ENCODE results near the gene RNF19B.

Gene RNF19B

DNA sequence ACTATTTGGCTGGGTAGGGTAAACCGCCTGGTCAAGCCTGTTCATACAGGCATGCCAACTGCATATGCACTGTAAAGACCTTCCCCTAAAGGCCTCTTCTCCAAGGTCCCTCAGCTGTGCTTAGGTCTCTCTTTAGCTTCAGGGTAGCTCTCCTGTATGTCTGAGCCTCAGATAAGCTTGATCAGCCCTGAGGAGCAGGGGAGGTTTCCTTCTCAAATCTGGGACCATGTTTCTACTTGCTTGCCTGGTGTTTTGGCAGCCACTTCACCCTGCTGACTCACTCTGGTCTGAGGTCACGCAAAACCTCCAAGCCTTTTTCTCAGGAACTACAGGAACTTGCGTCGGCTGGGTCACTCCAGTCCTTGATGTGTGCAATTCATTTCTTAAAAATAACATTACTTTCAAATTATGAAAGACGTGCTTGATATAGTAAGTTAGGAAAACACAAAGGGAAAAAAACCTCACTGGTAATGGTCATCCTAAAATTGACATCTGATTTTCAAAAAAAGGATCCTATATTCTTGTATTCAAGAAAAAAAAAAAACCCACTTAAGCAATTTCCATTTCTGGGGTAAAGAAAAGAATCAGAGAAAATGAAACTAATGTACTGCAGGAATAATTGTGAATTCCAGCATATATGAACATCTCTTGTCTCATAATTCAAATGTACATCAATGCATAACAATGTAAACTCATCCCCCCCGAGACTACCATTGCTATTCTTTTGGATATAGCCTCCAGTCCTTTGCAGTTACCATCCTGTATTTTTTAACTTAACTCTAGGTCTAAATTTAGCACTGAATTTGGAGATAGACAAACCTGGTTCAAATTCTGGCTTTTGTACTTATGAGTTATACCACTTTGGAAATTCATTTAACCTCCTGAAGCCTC, 24.8 kb upstream of the RNF19B start:
- Histone ChIP-seq H3K27ac (no peak overlapping the region), H3K36me3 (ENCODE audit: insufficient read depth, low read length) (no peaks in the 10 kb centered on the region), H3K4me3 (no peak overlapping the region), H3K9ac (ENCODE audit: insufficient read length) (no peak overlapping the region), H3K9me3 (ENCODE audit: low read depth, low read length) (no peaks in the 10 kb centered on the region)
- TF ChIP-seq POLR2AphosphoS5 (IDR thresholded peaks at IDR 0.05; ENCODE audit: borderline replicate concordance, low read depth, low read length): no peak
- TF ChIP-seq FOXP2 (optimal IDR thresholded peaks at IDR 0.05; ENCODE audit: control extremely low read depth, extremely low read length, insufficient read depth): no peak
- TF ChIP-seq EZH2 (IDR thresholded peaks at IDR 0.05): no peak
- DNase-seq (ENCODE audit: low read depth, low spot score): no peak

DNA sequence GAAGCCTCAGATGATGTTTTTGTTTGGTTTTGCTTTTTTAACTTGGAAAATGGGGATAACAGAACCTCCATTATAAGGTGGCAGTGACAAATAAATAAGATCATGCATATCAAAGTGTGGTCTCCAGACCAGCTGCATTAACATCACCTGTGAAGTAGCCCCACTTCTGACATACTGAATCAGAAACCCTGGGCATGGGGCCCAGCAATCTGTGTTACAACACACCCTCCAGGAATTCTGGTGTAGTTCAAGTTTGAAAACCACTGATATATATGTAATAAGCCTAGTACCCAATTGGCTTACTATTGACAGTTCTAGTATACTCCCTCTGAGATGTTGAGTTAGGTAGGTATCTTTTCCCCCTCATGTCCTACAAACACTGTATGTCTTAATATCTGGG, 24.1 kb upstream of the RNF19B start:
- no peaks in the 10 kb centered on the region for H3K9me3 ChIP-seq (ENCODE audit: low read depth, low read length)
- H3K4me3 ChIP-seq: no peak overlapping the region
- no peak overlapping the region for H3K27ac ChIP-seq
- no peak overlapping the region for H3K9ac ChIP-seq (ENCODE audit: insufficient read length)
- TF ChIP-seq EZH2 (IDR thresholded peaks at IDR 0.05) (no peak), FOXP2 (optimal IDR thresholded peaks at IDR 0.05; ENCODE audit: control extremely low read depth, extremely low read length, insufficient read depth) (no peak), POLR2AphosphoS5 (IDR thresholded peaks at IDR 0.05; ENCODE audit: borderline replicate concordance, low read depth, low read length) (no peak)
- DNase-seq (ENCODE audit: low read depth, low spot score): no peak
- H3K36me3 ChIP-seq (ENCODE audit: insufficient read depth, low read length): no peaks in the 10 kb centered on the region

GRCh38 chr1:32985226-32985625, 20.6 kb upstream of the RNF19B start:
- no peak for DNase-seq (ENCODE audit: low read depth, low spot score)
- Histone ChIP-seq H3K9ac (ENCODE audit: insufficient read length) (no peak overlapping the region), H3K36me3 (ENCODE audit: insufficient read depth, low read length) (no peaks in the 10 kb centered on the region), H3K9me3 (ENCODE audit: low read depth, low read length) (no peaks in the 10 kb centered on the region), H3K4me3 (no peak overlapping the region), H3K27ac (no peak overlapping the region)
- TF ChIP-seq EZH2 (IDR thresholded peaks at IDR 0.05): no peak
- no peak for TF ChIP-seq FOXP2 (optimal IDR thresholded peaks at IDR 0.05; ENCODE audit: control extremely low read depth, extremely low read length, insufficient read depth)
- no peak for TF ChIP-seq POLR2AphosphoS5 (IDR thresholded peaks at IDR 0.05; ENCODE audit: borderline replicate concordance, low read depth, low read length)

- H3K36me3 ChIP-seq (ENCODE audit: insufficient read depth, low read length): no peaks in the 10 kb centered on the region
- no peaks in the 10 kb centered on the region for H3K9me3 ChIP-seq (ENCODE audit: low read depth, low read length)
- TF ChIP-seq EZH2 (IDR thresholded peaks at IDR 0.05): no peak
- no peak for TF ChIP-seq POLR2AphosphoS5 (IDR thresholded peaks at IDR 0.05; ENCODE audit: borderline replicate concordance, low read depth, low read length)
- no peak for TF ChIP-seq FOXP2 (optimal IDR thresholded peaks at IDR 0.05; ENCODE audit: control extremely low read depth, extremely low read length, insufficient read depth)
- H3K9ac ChIP-seq (ENCODE audit: insufficient read length): no peak overlapping the region
- no peak overlapping the region for H3K27ac ChIP-seq
- DNase-seq (ENCODE audit: low read depth, low spot score): no peak
- H3K4me3 ChIP-seq: no peak overlapping the region
Observed at GRCh38 chr1:32984455-32985171, 20.0 kb upstream of the RNF19B start.

GRCh38 chr1:32984090-32984454, 19.5 kb upstream of the RNF19B start:
- H3K9me3 ChIP-seq (ENCODE audit: low read depth, low read length): no peaks in the 10 kb centered on the region
- no peaks in the 10 kb centered on the region for H3K36me3 ChIP-seq (ENCODE audit: insufficient read depth, low read length)
- no peak overlapping the region for H3K27ac ChIP-seq
- TF ChIP-seq POLR2AphosphoS5 (IDR thresholded peaks at IDR 0.05; ENCODE audit: borderline replicate concordance, low read depth, low read length) (no peak), EZH2 (IDR thresholded peaks at IDR 0.05) (no peak), FOXP2 (optimal IDR thresholded peaks at IDR 0.05; ENCODE audit: control extremely low read depth, extremely low read length, insufficient read depth) (no peak)
- H3K4me3 ChIP-seq: no peak overlapping the region
- no peak overlapping the region for H3K9ac ChIP-seq (ENCODE audit: insufficient read length)
- DNase-seq (ENCODE audit: low read depth, low spot score): no peak

DNA sequence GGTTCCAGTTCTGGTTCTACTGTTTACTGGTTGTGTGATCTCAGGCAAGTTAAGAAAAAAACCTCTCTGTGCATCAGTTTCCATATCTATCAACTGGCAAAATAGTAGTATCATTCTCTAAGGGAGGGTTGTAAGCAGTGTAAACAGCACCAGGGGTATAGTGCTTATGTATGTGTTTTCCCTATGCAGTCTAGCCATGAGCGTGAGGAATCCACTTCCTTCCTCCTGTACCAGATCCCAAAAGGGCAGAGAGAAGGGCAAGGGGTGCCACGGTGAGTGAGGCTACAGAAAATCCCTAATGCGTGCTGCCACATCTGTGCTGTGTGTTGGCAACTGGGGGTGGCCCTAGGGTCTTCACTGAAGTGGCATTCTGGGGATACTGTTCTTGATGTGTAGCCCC, 18.4 kb upstream of the RNF19B start:
- Histone ChIP-seq H3K9me3 (ENCODE audit: low read depth, low read length) (no peaks in the 10 kb centered on the region), H3K4me3 (no peak overlapping the region), H3K36me3 (ENCODE audit: insufficient read depth, low read length) (no peaks in the 10 kb centered on the region), H3K9ac (ENCODE audit: insufficient read length) (no peak overlapping the region), H3K27ac (no peak overlapping the region)
- DNase-seq (ENCODE audit: low read depth, low spot score): no peak
- TF ChIP-seq POLR2AphosphoS5 (IDR thresholded peaks at IDR 0.05; ENCODE audit: borderline replicate concordance, low read depth, low read length): no peak
- TF ChIP-seq FOXP2 (optimal IDR thresholded peaks at IDR 0.05; ENCODE audit: control extremely low read depth, extremely low read length, insufficient read depth): no peak
- TF ChIP-seq EZH2 (IDR thresholded peaks at IDR 0.05): no peak

DNA sequence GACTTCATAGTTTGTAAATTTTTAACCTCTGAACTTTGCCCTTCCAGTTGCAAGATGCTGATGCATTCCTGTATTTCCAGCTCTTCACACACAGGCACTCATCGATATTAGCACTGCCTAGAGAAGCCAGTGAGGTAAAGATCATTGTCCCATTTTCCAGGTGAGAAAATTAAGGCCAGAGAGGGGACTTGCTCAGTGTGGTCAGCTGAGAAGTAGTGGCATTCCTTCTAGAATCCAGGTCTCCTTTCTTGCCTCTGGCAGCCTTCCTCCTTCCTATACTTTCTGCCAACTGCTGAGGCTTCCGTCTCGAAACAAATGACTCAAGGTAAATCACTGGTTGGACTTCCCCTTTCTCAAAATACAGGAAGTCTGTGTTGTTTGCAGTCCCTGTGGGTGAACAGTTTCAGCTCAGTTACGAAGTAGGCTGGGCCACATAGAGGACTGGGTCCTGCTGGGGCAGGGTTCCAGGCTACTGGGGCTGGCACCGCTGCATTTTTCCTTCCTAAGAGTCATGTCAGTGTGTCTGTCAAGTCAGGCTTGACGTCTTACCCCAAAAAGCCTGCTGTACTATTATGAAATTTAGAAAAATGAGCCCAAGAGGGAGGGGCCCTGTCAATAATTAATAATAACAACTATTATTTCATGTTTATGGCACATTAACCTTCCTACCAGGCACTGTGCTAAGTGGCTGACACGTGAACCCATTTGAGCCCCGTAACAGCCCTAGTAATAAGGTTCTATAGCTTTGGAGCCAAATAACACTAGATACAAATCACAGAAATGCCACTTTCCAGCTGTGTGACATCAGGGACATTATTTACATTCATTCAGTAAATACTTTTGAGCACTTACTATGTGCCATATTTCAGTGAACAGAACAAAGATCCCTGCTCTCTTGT, 16.6 kb upstream of the RNF19B start:
- no peak for DNase-seq (ENCODE audit: low read depth, low spot score)
- H3K4me3 ChIP-seq: no peak overlapping the region

DNA sequence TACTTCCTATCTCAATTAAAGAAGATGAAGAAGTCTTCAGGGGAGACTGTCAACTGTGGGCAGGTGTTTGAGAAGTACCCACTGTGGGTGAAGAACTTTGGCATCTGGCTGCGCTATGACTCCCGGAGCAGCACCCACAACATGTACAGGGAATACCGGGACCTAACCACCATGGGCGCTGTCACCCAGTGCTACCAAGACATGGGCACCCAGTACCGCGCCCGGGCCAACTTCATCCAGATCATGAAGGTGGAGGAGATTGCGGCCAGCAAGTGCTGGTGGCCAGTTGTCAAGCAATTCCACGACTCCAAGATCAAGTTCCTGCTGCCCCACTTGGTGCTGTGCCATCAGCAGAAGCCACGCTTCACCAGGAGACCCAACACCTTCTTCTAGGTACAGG, 15.5 kb upstream of the RNF19B start:
- DNase-seq (ENCODE audit: low read depth, low spot score): no peak
- no peak for TF ChIP-seq FOXP2 (optimal IDR thresholded peaks at IDR 0.05; ENCODE audit: control extremely low read depth, extremely low read length, insufficient read depth)
- TF ChIP-seq POLR2AphosphoS5 (IDR thresholded peaks at IDR 0.05; ENCODE audit: borderline replicate concordance, low read depth, low read length): no peak
- no peak for TF ChIP-seq EZH2 (IDR thresholded peaks at IDR 0.05)
- Histone ChIP-seq H3K36me3 (ENCODE audit: insufficient read depth, low read length) (no peaks in the 10 kb centered on the region), H3K4me3 (no peak overlapping the region), H3K9me3 (ENCODE audit: low read depth, low read length) (no peaks in the 10 kb centered on the region), H3K9ac (ENCODE audit: insufficient read length) (no peak overlapping the region), H3K27ac (no peak overlapping the region)

More for the DNA sequence above, 16.6 kb upstream of the RNF19B start:
- H3K9ac ChIP-seq (ENCODE audit: insufficient read length): no peak overlapping the region
- no peaks in the 10 kb centered on the region for H3K9me3 ChIP-seq (ENCODE audit: low read depth, low read length)
- H3K36me3 ChIP-seq (ENCODE audit: insufficient read depth, low read length): no peaks in the 10 kb centered on the region
- no peak overlapping the region for H3K27ac ChIP-seq
- TF ChIP-seq FOXP2 (optimal IDR thresholded peaks at IDR 0.05; ENCODE audit: control extremely low read depth, extremely low read length, insufficient read depth) (no peak), EZH2 (IDR thresholded peaks at IDR 0.05) (no peak), POLR2AphosphoS5 (IDR thresholded peaks at IDR 0.05; ENCODE audit: borderline replicate concordance, low read depth, low read length) (no peak)

All from SK-N-MC (cell line).